Stimulated activated naive CD8-positive, alpha-beta T cell treated with anti-CD3 and anti-CD28 coated beads, Interleukin-15, Interleukin-2, amounts not matched to agents 100 ng/mL and 50 ng/mL, for 24 hours (primary cell): ENCODE measurements around the gene ATG10.
A peak's percentile ranks its signal among the peaks of the same experiment; 100 is the strongest.
"Not testable (repeated sequence)": the region's sequence is repeated elsewhere in the genome, so short reads cannot be mapped to it uniquely, and the experiment has no call there.

Experiments
- H3K27ac Mint-ChIP-seq: one replicate; pipeline ENCODE4 v1.8.0; 2021; ENCODE audit warnings: mild to moderate bottlenecking, mixed read lengths
- H3K27me3 Mint-ChIP-seq: one replicate; pipeline ENCODE4 v1.8.0; 2021; ENCODE audit warnings: mixed read lengths
- H3K36me3 Mint-ChIP-seq: one replicate; pipeline ENCODE4 v1.8.0; 2021; ENCODE audit warnings: low read depth, mixed read lengths
- H3K4me1 Mint-ChIP-seq: one replicate; pipeline ENCODE4 v1.8.0; 2021; ENCODE audit warnings: low read depth, mixed read lengths
- H3K4me3 Mint-ChIP-seq: one replicate; pipeline ENCODE4 v1.8.0; 2021; ENCODE audit warnings: mild to moderate bottlenecking, mixed read lengths
- H3K9me3 Mint-ChIP-seq: one replicate; pipeline ENCODE4 v1.8.0; 2021; ENCODE audit warnings: mixed read lengths

ATG10 gene

DNA sequence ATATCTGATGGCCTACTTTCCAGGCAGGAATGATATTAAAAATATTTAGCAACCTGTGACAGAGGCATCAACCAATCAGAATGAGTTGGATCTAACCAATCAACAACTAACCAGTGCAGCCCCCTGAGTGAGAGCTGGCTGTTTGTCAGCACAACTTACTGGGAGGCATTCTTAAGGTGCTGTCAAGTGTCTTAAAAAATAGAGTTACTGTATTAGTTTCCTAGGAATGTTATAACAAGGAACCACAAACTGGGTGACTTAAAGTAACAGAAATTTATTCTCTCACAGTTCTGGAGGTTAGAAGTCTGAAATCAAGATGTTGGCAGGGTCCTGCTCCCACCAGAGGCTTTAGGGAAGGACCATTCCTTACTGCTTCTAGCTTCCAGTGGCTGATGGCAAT is 85.2 kb downstream of the ATG10 start:
- Mint-ChIP-seq H3K27me3 (no peaks in the 10 kb centered on the region), H3K36me3 (peaks cover 6% of the 10 kb centered on the region), H3K4me3 (no peak overlapping the region), H3K9me3 (no peaks in the 10 kb centered on the region), H3K4me1 (no peaks in the 10 kb centered on the region), H3K27ac (no peak overlapping the region)

DNA sequence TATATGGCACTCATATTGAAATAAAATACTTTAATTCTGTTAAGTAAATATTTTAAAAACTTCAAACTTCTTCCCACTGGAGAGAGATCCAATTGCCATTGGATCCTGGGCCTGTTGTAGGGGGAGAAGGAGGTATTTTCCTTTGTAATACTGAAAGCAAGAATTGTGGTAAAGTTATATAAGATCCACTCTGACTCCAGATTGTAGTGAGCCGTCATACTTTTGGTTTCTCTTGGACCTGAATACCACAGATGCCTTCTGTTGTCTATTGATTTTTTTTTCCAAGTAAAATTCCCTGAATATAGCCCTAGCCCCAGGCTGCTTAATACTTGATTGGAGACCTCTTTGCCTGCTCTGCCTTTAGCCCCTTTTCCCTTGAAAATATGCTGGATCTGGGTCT is 86.9 kb downstream of the ATG10 start:
- Mint-ChIP-seq H3K36me3 (peaks cover 6% of the 10 kb centered on the region), H3K27me3 (no peaks in the 10 kb centered on the region), H3K4me1 (no peaks in the 10 kb centered on the region), H3K4me3 (no peak overlapping the region), H3K27ac (no peak overlapping the region), H3K9me3 (no peaks in the 10 kb centered on the region)

DNA sequence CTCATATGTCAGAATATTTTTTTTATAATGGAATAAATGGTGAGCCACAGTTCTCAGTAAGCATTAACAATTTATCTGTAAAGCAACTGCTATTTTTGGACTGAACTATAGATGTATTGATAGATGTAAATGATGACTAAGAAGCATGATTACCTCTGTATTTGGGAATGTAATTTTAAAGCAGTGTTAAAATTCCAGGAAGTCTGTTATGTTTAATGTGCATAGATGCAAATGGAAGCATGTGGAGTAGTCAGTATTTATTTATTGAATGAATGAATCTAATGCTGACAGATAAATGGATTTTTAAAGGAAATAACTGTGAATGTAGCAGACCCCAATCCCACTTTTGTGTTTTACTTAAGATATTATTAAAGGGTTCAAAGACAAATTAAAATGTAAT is 95.0 kb downstream of the ATG10 start:
- Mint-ChIP-seq H3K27ac (no peak overlapping the region), H3K9me3 (no peaks in the 10 kb centered on the region), H3K4me1 (peaks cover 4% of the 10 kb centered on the region), H3K4me3 (no peak overlapping the region), H3K27me3 (no peaks in the 10 kb centered on the region), H3K36me3 (no peaks in the 10 kb centered on the region)

DNA sequence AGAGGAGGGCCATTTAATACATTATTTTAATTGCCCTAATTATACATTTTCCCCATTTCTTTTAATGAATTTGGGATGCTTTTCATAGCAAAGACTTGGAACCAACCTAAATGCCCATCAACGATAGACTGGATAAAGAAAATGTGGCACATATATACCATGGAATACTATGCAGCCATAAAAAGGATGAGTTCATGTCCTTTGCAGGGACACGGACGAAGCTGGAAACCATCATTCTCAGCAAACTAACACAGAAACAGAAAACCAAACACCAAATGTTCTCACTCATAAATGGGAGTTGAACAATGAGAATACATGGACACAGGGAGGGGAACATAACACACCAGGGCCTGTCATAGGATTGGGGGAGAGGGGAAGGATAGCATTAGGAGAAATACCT is 96.2 kb downstream of the ATG10 start:
- H3K27ac Mint-ChIP-seq, H3K36me3 Mint-ChIP-seq: not testable (repeated sequence)
- peak overlapping the region; percentile 15 for H3K4me3 Mint-ChIP-seq

DNA sequence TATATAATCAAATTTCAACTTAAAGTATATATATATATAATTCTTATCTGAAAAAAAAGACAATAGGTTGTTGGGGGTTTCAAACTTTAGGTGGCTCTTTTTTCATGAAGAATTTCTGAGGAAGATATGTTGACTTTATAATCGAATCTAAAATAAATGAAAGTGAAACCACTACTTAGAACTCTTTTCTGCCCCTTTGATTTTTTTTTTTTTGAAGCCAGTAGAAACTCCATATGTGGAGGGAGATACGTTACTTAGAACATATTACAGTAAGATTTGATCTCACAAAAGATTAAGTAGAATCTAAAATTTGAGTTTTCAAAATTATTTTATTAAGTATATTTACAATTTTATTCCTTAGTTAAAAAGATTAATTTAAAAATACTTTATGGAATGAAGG is 96.9 kb downstream of the ATG10 start:
- no peaks in the 10 kb centered on the region for H3K27me3 Mint-ChIP-seq
- no peaks in the 10 kb centered on the region for H3K9me3 Mint-ChIP-seq
- H3K4me1 Mint-ChIP-seq: peaks cover 4% of the 10 kb centered on the region
- H3K27ac Mint-ChIP-seq: no peak overlapping the region
- no peaks in the 10 kb centered on the region for H3K36me3 Mint-ChIP-seq
- peak overlapping the region; percentile 56 for H3K4me3 Mint-ChIP-seq

More for the DNA sequence above, 96.2 kb downstream of the ATG10 start:
- not testable (repeated sequence) for H3K27me3 Mint-ChIP-seq, H3K4me1 Mint-ChIP-seq, H3K9me3 Mint-ChIP-seq

DNA sequence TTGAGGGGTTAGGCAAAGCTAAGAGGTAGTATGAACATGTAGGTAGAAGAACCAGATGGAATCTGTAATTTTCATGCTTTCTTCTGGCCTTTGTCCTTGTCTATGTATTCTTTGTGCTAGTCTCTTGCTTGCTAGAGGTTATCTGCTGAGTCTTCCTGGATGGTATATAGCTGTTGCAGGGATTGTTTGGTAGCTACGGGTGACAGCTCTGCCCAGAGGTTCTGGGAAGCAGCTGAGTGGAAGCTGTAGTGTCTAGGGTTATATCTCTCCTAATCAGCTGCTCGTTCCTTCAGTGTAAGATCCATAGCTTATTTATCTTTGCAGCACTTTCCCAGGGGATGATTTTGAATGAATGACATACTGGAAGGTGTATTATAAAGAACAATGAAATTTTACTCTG is 100.3 kb downstream of the ATG10 start:
- Mint-ChIP-seq H3K4me1 (peaks cover 4% of the 10 kb centered on the region), H3K27ac (no peak overlapping the region), H3K36me3 (no peaks in the 10 kb centered on the region), H3K27me3 (no peaks in the 10 kb centered on the region), H3K4me3 (no peak overlapping the region), H3K9me3 (no peaks in the 10 kb centered on the region)

DNA sequence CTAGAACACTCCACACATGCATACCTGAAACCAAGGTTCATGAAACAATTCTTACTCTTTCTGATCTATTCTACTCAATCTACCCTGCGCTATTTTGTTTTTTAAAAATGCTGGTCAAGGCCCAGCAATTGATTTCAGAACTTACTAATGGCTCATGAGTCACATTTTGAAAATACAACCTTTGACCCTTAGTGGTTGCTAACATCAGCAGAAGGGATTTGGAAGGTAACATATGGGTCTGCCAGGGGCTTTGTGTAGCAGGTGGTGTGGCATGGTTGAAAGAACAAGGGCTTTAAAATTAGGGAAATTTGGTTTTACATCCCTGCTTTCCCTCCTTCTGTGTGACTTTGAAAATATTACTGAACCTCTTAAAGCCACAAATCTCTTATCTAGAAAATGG is 101.4 kb downstream of the ATG10 start:
- H3K27ac Mint-ChIP-seq: no peak overlapping the region
- peaks cover 6% of the 10 kb centered on the region for H3K36me3 Mint-ChIP-seq
- peaks cover 4% of the 10 kb centered on the region for H3K4me1 Mint-ChIP-seq
- no peak overlapping the region for H3K4me3 Mint-ChIP-seq
- no peaks in the 10 kb centered on the region for H3K27me3 Mint-ChIP-seq
- no peaks in the 10 kb centered on the region for H3K9me3 Mint-ChIP-seq

DNA sequence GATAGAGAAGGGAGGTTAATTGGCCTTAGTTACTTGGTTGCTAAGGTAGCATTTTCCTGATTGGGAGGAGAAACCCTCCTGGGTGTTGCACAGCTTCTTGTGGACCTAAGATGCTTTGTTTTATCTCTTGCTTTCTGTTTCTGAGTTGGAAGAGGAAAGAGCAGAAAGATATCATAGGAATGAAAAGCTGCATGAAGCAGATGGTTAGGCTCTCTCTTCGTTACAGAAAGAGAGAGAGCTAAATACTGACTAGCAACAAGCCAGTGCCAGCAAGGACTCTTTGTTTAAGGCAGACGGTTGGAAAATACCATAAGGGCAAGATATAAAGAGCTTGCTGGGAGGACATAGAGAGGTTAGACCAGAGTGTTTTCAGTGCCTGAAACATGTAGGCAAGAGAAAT is 103.1 kb downstream of the ATG10 start:
- peaks cover 4% of the 10 kb centered on the region for H3K9me3 Mint-ChIP-seq
- peaks cover 15% of the 10 kb centered on the region for H3K36me3 Mint-ChIP-seq

DNA sequence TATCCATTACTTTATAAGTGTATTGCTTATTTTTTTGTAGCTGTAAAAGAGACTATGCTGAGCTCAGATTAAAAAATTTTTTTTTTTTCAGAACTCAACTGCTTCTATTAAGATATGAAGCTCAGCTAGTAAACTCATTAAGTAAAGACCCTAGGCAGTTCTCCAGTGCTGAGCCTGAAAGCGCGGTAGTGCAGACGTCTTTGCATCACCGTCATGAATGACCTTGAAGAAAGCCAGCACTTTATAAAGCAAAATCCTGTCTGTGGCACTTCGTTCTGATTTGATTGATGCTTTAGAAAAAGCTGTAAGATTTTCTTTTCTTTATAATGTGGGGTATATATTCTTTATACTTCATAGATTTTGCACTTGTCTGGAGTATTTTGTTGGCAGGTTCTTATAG is 105.7 kb downstream of the ATG10 start:
- Mint-ChIP-seq H3K27ac (no peak overlapping the region), H3K36me3 (peaks cover 32% of the 10 kb centered on the region), H3K27me3 (no peaks in the 10 kb centered on the region), H3K4me3 (no peak overlapping the region), H3K4me1 (no peaks in the 10 kb centered on the region), H3K9me3 (peaks cover 4% of the 10 kb centered on the region)

More for the DNA sequence above, 103.1 kb downstream of the ATG10 start:
- Mint-ChIP-seq H3K4me3 (no peak overlapping the region), H3K27me3 (no peaks in the 10 kb centered on the region), H3K4me1 (no peaks in the 10 kb centered on the region), H3K27ac (no peak overlapping the region)

DNA sequence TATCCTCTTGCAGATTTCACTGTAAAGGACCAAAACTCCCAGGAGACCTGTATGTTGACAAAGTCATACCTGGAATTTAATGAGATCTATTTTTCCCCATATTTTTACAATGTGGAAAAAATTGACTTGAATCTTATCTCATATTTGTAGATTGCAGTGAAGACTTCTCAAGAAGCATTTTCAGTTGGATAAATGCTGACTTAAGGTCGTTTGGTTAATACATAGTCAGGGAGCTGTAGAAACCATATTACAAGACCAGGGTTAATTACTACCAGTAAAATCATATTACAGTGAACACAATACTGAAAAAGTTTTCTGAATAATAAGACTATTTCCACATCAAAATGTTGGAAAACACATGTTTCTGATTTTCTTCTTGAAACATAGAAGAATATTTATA is 119.8 kb downstream of the ATG10 start:
- peaks cover 20% of the 10 kb centered on the region for H3K9me3 Mint-ChIP-seq
- H3K4me3 Mint-ChIP-seq: no peak overlapping the region
- peaks cover 6% of the 10 kb centered on the region for H3K4me1 Mint-ChIP-seq
- H3K27me3 Mint-ChIP-seq: no peaks in the 10 kb centered on the region
- peaks cover 21% of the 10 kb centered on the region for H3K36me3 Mint-ChIP-seq
- no peak overlapping the region for H3K27ac Mint-ChIP-seq

DNA sequence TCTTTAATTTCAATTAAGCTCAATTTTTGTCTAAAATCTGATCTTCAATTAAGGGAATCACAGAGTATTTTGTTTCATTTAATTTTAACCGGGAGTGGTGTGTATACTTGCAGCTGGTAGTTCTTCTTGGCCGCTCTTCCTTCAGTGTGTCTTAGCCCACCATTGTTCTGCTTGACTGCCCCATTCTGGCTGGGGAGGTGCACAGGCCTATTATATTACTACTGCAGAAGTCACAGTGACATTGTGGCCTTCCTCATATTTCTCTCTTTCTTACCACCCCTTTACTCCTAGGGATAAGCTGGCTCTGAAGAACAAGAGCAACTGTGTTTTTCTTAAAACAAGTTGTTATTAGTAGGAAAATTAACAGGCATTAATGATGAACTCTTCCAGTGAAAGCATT is 123.7 kb downstream of the ATG10 start:
- Mint-ChIP-seq H3K4me1 (peaks cover 11% of the 10 kb centered on the region), H3K27me3 (no peaks in the 10 kb centered on the region), H3K36me3 (peaks cover 9% of the 10 kb centered on the region), H3K4me3 (no peak overlapping the region), H3K9me3 (peaks cover 8% of the 10 kb centered on the region), H3K27ac (no peak overlapping the region)

DNA sequence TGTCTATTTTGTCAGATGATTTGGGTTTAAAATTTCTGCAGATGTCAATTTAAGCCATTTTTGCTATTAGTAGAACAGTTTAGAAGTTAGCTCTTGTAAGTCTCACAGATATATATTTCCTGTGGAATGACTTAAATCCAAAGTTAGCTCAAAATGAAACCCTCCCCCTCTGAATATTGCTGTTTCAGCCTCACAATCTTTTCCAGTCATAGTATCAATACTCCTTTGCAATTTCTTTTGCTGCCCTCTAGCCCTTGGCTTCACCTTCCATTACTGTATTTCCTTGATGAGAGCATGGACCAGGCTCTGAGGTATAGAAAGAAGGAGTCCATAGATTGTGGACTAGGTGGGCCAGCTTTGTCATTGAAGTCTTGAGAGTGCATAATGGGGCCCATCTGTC is 124.4 kb downstream of the ATG10 start:
- H3K4me3 Mint-ChIP-seq: no peak overlapping the region
- no peak overlapping the region for H3K27ac Mint-ChIP-seq
- H3K9me3 Mint-ChIP-seq: peaks cover 8% of the 10 kb centered on the region
- peaks cover 9% of the 10 kb centered on the region for H3K36me3 Mint-ChIP-seq
- H3K27me3 Mint-ChIP-seq: no peaks in the 10 kb centered on the region
- H3K4me1 Mint-ChIP-seq: peaks cover 16% of the 10 kb centered on the region

DNA sequence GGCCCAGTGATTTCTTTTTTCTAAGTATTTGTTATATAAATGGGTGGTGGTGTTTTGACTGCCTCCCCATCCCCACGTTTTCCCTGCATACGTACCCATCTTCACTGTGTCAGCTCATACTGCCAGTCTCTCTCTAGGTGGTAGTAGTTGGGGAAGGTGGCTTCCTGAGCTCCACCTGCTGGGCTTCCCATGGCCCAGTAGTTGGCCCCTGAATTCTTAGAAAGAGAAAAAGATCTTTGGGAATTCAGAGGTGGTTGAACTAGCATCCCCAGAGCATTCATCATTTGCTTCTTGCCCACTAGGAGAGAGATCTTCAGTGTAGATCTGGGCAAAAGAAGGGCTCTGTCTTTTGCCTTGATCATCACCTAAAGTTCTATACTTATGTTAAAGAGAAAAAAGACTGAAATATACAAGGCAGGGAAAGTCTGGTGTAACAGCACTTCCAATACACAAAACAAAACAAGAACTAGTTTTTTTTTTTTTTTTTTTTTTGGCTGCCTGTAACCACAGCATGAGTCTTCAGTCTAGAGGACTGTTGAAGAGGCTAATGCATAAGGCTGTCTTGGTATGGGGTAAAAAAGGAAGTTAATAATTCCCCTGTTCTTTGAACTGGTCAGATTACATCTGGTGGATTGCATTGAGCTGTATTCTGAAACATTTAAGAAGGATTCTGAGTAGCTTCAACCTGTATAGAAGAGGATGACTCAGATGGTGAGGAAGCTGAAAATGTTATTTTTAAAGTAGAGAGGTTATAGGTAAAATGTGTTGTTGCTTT is 128.7 kb downstream of the ATG10 start:
- H3K4me1 Mint-ChIP-seq: peaks cover 26% of the 10 kb centered on the region
- no peak overlapping the region for H3K4me3 Mint-ChIP-seq
- H3K9me3 Mint-ChIP-seq: no peaks in the 10 kb centered on the region
- no peaks in the 10 kb centered on the region for H3K36me3 Mint-ChIP-seq
- no peaks in the 10 kb centered on the region for H3K27me3 Mint-ChIP-seq
- H3K27ac Mint-ChIP-seq: no peak overlapping the region

DNA sequence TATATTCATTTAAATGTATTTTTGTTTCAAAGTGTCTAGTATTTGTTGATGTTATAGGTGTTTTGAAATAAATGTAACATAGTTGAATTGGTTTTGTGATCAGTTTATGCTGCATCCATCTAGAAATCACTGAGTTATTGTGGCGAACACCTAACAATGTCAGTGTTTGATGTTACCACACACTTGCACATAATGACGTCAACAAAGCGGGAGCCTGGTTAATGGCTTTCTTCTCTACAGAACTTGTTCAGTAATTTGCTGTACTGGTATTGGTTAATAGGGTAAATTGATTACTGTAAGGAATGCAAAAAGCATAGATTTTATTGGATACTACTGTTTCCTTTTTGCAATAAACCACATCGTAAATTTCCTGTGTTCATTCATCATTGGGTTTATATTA is 133.0 kb downstream of the ATG10 start:
- peak overlapping the region; percentile 54 for H3K27ac Mint-ChIP-seq

DNA sequence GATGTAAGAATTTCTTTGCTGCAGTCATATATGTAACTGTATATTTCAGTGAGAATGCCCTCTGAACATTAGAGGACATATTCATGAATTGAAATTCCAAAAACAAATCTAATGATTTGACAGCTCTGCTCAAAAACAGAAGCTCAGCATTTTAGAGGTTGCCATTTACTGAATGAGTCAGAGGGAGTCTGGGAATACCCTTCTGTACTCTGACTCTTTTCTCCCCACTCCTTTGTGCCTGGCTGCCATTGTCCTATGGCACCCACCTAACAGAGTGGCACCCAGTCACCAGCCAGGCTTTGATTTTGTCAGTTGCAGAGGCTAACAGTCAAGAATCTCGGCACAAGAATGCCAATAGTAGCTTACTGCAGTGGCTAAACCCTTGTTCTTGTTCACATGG is 133.6 kb downstream of the ATG10 start:
- H3K27me3 Mint-ChIP-seq: no peaks in the 10 kb centered on the region
- no peaks in the 10 kb centered on the region for H3K9me3 Mint-ChIP-seq
- peak overlapping the region; percentile 54 for H3K27ac Mint-ChIP-seq
- H3K36me3 Mint-ChIP-seq: no peaks in the 10 kb centered on the region
- no peak overlapping the region for H3K4me3 Mint-ChIP-seq
- H3K4me1 Mint-ChIP-seq: peaks cover 30% of the 10 kb centered on the region

More for the DNA sequence above, 133.0 kb downstream of the ATG10 start:
- Mint-ChIP-seq H3K27me3 (no peaks in the 10 kb centered on the region), H3K9me3 (no peaks in the 10 kb centered on the region), H3K4me3 (no peak overlapping the region), H3K36me3 (no peaks in the 10 kb centered on the region), H3K4me1 (peaks cover 32% of the 10 kb centered on the region)

DNA sequence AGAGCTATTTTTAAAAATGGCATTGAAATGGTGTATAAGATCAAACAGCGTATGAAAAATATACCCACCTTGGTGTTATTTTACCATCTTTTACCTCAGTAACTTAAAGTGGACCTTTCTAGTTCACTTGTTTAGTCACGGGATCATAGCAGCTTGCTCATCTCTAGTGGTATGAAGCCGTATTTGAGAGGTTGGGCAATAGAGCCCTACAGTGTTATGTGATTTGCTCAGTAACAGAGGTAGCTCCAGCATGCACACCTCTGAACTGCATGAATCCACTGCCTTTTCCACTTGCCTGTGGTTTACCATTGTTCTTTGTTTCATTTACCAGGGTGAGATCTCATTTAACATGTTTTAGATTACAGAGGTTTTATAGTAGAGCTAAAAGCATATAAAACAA is 134.4 kb downstream of the ATG10 start:
- Mint-ChIP-seq H3K27ac (no peak overlapping the region), H3K36me3 (no peaks in the 10 kb centered on the region), H3K4me1 (peaks cover 24% of the 10 kb centered on the region), H3K9me3 (no peaks in the 10 kb centered on the region), H3K27me3 (no peaks in the 10 kb centered on the region), H3K4me3 (no peak overlapping the region)
